Measurements from ENCODE around the gene ZNF44. TPM values are rescaled to one million over a fixed set of nuclear protein-coding genes. Genes with fewer than 3 reads are reported as not detected.

ZNF44 gene
- total RNA-seq, 1 donor from 2014 or later: 5.3 TPM

GRCh38 chr19:12272386-12272785 lies 22.3 kb downstream of the ZNF44 start:
- Histone ChIP-seq H3K4me3 (ENCODE audit: low read depth, low read length) (no peak overlapping the region), H3K36me3 (ENCODE audit: control insufficient read depth, insufficient read depth, low read length) (peaks cover 2% of the 10 kb centered on the region), H3K27me3 (ENCODE audit: control insufficient read depth, insufficient read depth, low read length) (no peaks in the 10 kb centered on the region)
- no peak for DNase-seq (ENCODE audit: low read depth)
- TF ChIP-seq, protein P1, sequence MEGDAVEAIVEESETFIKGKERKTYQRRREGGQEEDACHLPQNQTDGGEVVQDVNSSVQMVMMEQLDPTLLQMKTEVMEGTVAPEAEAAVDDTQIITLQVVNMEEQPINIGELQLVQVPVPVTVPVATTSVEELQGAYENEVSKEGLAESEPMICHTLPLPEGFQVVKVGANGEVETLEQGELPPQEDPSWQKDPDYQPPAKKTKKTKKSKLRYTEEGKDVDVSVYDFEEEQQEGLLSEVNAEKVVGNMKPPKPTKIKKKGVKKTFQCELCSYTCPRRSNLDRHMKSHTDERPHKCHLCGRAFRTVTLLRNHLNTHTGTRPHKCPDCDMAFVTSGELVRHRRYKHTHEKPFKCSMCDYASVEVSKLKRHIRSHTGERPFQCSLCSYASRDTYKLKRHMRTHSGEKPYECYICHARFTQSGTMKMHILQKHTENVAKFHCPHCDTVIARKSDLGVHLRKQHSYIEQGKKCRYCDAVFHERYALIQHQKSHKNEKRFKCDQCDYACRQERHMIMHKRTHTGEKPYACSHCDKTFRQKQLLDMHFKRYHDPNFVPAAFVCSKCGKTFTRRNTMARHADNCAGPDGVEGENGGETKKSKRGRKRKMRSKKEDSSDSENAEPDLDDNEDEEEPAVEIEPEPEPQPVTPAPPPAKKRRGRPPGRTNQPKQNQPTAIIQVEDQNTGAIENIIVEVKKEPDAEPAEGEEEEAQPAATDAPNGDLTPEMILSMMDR (IDR thresholded peaks at IDR 0.05; ENCODE audit: insufficient read depth, low read length, poor library complexity, severe bottlenecking): no peak

DNA sequence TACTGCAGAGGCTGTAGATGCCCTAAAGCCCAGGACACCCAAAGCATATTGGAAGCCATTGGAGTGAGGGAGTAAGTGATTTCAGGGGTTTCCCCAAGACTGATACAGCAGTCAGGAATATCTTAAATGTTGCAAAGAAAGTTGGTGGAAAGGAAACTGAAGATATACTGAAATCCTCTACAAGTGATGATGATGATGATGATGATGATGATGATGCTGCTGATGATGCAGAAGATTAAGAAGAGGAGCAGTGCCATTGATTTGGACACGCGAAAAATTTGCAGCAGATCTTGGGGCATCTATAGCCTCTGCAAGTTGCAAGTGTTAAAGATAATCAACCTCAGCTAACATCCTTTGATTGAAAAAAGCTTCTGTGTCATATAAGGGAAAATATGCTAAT lies 23.8 kb downstream of the ZNF44 start:
- no peak overlapping the region for H3K4me3 ChIP-seq (ENCODE audit: low read depth, low read length)
- TF ChIP-seq, protein P1 (IDR thresholded peaks at IDR 0.05; ENCODE audit: insufficient read depth, low read length, poor library complexity, severe bottlenecking): no peak
- H3K27me3 ChIP-seq (ENCODE audit: control insufficient read depth, insufficient read depth, low read length): no peaks in the 10 kb centered on the region
- peaks cover 2% of the 10 kb centered on the region for H3K36me3 ChIP-seq (ENCODE audit: control insufficient read depth, insufficient read depth, low read length)
- no peak for DNase-seq (ENCODE audit: low read depth)

GRCh38 chr19:12265921-12266704 lies 28.6 kb downstream of the ZNF44 start:
- no peaks in the 10 kb centered on the region for H3K27me3 ChIP-seq (ENCODE audit: control insufficient read depth, insufficient read depth, low read length)
- no peaks in the 10 kb centered on the region for H3K36me3 ChIP-seq (ENCODE audit: control insufficient read depth, insufficient read depth, low read length)
- TF ChIP-seq, protein P1 (IDR thresholded peaks at IDR 0.05; ENCODE audit: insufficient read depth, low read length, poor library complexity, severe bottlenecking): no peak
- no peak for DNase-seq (ENCODE audit: low read depth)
- H3K4me3 ChIP-seq (ENCODE audit: low read depth, low read length): no peak overlapping the region

DNA sequence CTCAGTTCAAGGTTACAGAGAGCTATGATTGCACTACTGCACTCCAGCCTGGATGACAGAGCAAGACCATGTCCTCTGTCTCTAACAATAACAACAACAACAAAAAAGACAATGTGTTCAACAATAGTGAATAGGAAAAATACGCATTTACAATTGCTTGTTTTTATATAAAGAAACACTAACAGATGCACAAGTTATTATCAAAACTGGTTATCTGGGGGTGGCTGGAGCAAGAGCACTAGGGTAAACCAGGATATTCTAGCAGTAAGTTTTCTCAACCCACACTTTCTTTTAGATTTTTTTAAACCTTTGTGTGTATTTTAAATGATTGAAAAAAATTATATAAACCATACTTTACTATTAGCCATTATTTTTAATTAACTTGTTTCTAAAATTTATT lies 33.1 kb downstream of the ZNF44 start:
- Histone ChIP-seq H3K4me3 (ENCODE audit: low read depth, low read length) (no peak overlapping the region), H3K27me3 (ENCODE audit: control insufficient read depth, insufficient read depth, low read length) (no peaks in the 10 kb centered on the region), H3K36me3 (ENCODE audit: control insufficient read depth, insufficient read depth, low read length) (no peaks in the 10 kb centered on the region)
- no peak for DNase-seq (ENCODE audit: low read depth)
- TF ChIP-seq, protein P1 (IDR thresholded peaks at IDR 0.05; ENCODE audit: insufficient read depth, low read length, poor library complexity, severe bottlenecking): no peak

- TF ChIP-seq, protein P1 (IDR thresholded peaks at IDR 0.05; ENCODE audit: insufficient read depth, low read length, poor library complexity, severe bottlenecking): no peak
- no peaks in the 10 kb centered on the region for H3K36me3 ChIP-seq (ENCODE audit: control insufficient read depth, insufficient read depth, low read length)
- H3K27me3 ChIP-seq (ENCODE audit: control insufficient read depth, insufficient read depth, low read length): no peaks in the 10 kb centered on the region
- no peak for DNase-seq (ENCODE audit: low read depth)
- no peak overlapping the region for H3K4me3 ChIP-seq (ENCODE audit: low read depth, low read length)
These were observed 33.8 kb downstream of the ZNF44 start for GRCh38 chr19:12260861-12261260.

DNA sequence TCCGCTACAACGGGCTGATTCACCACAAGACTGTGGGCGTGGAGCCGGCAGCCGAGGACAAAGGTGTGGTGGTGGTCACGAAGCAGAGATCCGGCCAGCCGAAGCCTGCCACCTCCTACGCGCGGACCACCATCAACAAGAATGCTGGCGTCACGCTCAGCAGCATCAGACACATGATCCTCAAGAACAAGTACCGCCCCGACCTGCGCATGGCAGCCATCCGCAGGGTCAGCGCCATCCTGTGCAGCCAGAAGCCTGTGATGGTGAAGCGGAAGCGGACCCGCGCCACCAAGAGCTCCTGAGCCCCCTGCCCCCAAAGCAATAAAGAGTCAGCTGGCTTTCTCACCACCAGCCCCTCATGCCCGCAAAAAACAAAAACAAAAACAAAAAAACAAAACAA lies 34.4 kb downstream of the ZNF44 start:
- Histone ChIP-seq H3K4me3 (ENCODE audit: low read depth, low read length) (no peak overlapping the region), H3K27me3 (ENCODE audit: control insufficient read depth, insufficient read depth, low read length) (no peaks in the 10 kb centered on the region), H3K36me3 (ENCODE audit: control insufficient read depth, insufficient read depth, low read length) (no peaks in the 10 kb centered on the region)
- no peak for DNase-seq (ENCODE audit: low read depth)
- TF ChIP-seq, protein P1 (IDR thresholded peaks at IDR 0.05; ENCODE audit: insufficient read depth, low read length, poor library complexity, severe bottlenecking): no peak
